Measurements from ENCODE around the gene PRDM16.
"Not testable (repeated sequence)": the region's sequence is repeated elsewhere in the genome, so short reads cannot be mapped to it uniquely, and the experiment has no call there.

Gene PRDM16

DNA sequence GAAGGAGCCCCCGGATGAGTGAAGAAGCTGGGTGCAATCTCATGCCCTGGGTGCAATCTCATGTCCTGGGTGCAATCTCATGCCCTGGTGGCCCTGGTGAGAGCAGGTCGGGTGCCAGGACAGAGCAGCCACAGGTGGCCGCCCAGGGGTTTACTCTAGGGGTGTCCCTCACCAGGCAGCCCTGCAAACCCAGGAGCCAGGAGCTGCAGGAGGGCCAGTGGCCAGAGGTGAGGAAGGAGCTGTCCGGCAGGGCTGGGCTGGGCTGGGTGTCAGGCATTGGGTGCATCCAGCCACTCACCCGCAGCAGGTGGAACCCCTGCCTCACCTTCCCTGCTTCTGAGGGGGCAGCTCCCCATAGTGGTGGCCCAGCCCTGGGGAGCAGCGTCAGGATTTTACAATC, 79.2 kb downstream of the PRDM16 start:
- DNase-seq, result no peak

GRCh38 chr1:3149277-3149676, 80.3 kb downstream of the PRDM16 start:
- no peak for DNase-seq

DNA sequence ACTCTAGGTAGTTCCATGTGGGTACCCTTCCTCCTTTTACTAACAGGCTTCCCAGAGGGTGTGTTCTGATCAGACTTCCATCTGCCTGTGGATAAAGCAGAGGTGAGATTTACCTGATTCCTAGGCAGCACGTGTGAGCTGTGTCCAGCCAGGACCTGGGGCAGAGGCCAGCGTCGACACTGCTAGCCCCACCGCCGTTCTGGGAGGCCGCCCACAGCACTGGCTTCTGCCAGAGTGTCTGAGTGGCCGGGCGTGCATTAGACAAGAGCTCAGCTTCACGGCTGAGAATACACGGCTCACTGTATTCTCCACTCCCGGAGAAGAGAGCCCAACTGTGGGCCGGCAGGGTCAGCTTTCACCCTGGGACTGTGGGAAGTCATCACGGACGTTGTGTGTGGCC, 82.5 kb downstream of the PRDM16 start:
- DNase-seq, result no peak

DNA sequence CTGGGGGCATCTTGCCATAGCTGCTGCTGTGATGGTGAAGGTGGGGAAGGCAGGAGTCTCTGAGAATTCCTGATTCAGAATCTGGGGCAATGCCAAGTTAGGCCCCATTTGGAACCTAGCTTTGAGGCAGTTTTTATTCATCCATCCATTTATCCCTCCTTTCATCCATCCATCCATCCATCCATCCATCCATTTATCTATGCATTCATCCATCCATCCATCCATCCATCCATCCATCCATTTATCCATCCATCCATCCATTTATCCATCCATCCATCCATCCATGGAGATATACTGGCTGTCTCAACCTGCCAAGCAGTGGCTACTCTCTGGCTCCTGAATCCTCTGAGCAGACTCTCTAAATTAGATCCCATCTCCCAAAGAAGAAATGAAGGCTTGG, 83.1 kb downstream of the PRDM16 start:
- DNase-seq, result no peak

DNA sequence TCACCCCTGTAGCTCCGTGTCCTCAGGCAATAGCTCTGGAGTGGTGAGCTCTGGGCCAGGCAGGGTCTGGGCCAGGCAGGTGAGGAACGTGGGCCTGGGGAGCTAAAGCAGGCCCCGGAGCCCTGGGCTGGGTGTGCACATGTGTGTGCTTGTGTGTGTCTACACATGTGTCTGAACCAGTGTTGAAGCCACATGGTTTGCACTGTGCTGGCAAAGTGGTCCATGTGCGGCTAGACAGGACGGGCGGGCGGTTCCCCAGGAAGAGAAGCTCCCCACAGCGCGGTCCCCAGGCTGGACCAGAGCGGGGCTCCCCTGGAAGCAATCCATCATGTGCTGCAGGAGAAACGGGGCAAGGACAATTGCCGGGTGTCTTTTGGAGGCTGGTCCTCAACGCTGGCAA, 84.2 kb downstream of the PRDM16 start:
- DNase-seq, result no peak

DNA sequence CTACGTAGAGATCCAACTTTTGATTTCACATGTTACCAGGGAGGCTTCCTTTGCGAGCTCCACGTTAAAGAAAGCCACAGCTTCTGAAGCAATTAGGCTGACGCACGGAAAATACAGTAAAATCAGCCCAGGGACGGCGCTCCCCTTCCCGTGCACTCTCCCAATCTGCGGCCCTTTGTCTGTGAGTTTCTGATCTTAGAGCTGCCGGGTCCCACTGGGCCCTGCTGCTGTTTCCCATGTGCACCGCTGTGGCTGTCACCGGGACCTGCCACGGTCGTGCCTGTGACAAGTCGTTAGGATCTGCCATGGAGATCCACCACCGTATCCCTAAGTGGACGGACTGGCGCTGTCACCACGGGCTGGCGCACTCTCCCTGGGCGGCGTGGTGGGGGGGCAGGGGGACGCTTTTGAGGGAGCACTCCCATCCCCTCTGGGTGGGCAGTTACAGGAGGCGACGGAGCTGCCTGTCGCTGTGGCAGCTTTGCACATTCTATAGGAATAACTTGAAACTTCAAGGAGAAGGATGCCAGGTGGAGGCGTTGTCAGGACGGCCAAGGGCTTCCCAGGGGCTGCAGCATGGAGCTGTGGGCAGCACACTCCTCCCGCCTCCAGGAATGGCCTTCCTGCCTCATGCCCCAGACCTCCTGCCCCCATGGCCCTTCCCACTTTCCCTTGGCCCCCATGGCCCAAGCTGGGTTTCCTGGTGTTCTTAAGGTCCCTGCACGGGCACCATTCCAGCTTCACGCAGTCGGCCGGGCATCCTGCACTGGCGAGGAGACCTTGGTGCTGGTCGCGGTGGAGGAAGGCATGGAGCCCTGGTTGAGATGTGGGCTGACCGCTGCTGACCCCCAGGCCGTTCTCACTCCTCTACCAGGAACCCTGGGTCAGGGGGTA, 85.1 kb downstream of the PRDM16 start:
- DNase-seq, result no peak

DNA sequence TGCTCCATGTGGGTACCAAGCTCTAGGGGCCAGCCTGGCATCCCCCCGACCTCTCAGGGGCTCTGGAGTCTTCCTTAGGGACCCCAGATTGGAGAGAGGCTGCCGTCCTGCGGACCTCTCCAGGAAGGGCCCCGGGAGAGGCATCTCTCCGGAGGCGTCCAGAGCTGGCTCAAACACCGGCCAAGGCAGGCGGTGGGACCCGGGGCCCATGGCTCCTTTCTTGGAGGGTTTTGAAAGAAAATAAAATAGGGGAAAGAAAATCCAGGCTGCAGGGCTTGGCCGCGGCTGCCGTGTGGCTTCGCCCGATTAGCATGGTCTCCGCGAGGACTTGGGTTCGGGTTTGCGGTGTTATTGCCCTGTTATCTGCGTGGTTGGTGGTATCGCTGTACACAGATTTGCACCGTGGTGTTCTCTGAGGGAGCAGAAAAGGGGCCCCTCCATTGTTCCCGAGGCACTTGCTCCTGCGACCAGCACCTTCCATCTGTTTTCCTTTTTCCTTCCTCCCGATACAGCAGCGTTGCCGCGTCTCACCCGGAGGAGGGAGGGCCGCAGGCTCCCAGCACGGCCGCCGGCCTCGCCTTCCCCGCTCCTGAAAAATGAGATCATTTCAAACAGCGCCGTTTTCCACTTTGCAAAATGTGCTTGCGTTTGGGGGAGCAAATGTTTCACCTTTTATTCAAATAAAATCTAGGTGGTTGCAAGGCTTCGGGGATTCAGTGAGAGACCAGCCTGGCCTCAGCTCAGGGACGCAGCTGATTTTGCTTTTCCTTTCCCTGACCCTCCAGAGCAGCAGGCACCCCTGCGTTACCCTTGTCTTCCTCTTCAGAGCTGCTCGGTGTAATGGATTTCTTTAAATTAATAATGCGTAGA, 86.3 kb downstream of the PRDM16 start:
- DNase-seq, result no peak

DNA sequence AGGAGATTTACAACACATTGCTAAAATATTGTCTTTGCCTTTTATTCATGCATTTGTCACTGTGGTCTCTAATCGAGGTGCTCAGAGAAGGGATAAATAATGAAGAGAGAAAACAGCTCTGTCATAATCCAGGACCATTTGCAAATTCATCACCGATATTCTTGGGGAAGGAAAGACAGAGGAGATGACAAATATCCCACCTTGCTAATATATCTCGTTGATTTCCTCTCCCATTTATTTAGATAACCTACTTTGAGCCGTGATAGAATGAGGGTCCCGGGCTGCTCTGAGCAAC, 86.9 kb downstream of the PRDM16 start:
- DNase-seq, result no peak

DNA sequence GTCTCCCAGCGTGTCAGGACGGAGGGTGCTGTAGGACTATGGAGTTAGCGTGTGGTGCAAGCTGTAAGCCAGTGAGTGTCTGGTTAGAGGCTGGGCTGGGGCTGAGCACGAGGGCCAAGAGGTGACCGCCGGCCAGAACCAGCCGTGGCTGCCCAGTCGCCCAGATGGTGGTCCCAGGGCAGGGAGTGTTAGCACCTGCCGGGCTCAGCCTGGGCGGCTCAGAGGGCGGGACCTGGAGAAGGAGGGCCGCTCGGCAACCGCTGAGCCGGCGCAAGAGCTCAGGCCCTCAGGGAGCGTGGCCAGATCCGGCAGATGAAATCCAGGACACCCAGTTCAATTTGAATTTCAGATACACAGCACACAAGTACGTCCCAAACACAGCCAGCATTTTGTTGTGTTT, 87.9 kb downstream of the PRDM16 start:
- DNase-seq, result no peak

DNA sequence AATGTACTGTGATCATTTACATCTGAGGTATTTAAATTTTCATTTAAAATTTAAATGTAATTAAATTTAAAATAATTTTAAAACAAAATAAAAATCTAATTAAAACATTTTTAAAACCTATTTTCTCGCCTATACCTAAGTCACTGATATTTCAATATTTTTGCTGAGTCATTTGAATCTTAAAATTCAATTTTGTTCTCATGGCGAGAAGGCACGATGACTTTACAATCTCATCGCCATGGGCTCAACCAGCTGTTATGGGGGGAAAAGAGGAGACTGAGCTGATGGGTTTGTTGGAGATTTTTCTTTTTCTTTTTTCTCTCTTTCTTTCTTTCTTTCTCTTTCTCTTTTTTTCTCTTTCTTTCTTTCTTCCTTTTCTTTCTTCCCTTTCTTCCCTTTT, 89.3 kb downstream of the PRDM16 start:
- no peak for DNase-seq

GRCh38 chr1:3159121-3159520, 90.1 kb downstream of the PRDM16 start:
- DNase-seq, result no peak

GRCh38 chr1:3159996-3160395, 91.0 kb downstream of the PRDM16 start:
- DNase-seq, result no peak

DNA sequence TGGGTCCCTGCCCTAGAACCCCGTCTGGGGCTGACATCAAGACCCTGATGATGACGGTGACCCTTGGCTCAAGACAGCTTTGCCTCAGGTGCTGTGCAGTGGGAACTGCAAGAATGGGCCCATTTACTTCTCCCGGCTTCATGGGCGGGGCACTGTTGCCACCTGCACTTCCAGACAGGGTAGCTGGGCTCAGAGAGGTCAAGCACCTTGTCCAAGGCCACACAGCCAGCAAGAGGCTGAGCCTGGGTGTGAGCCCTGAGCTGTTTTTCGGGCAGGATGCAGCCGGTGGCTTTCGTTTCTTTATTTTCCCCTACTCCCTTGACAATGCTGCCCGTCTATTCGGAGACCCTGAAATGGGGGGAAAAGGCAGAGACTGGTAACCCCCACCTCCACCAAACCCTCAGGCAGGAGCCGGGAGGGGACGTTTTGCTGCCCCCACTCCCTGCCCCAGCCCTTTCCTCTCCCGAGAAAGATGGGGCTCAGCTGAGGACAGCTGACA, 91.7 kb downstream of the PRDM16 start:
- DNase-seq, result no peak

DNA sequence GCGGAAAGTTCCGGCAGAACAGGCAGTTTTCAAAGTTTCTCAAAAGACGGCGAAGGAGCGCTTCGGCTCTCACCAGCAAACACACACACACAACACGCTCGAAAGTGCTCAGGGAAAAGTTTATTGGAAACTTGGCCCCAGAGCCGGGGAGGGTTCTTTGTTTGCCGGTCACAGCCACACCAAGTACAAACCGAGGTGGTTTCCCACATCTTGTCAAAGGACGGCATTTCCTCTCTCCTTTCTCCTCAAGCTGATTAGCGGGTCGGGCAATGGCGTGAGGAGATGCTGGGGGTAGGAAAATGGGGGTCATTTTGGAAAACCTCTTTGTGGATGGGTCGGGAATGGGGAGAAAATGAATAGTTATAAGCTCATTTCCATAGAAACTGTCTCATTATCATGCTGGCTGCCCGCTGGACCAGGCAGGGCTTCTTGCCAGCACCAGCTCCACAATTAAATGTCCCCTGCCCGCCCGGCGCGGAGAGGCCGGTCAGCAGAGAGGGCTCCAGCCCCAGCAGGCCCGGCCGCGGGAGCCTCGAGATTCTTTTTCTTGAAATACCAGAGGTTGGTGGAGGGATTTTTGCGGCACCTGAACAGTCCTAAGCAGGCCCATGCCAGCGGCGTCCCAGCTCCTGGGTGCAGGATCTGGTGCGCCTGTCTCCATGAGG, 92.3 kb downstream of the PRDM16 start:
- DNase-seq, result no peak

- no peak for DNase-seq
Observed at GRCh38 chr1:3162322-3162882, 93.4 kb downstream of the PRDM16 start.

GRCh38 chr1:3163356-3163755, 94.4 kb downstream of the PRDM16 start:
- no peak for DNase-seq

DNA sequence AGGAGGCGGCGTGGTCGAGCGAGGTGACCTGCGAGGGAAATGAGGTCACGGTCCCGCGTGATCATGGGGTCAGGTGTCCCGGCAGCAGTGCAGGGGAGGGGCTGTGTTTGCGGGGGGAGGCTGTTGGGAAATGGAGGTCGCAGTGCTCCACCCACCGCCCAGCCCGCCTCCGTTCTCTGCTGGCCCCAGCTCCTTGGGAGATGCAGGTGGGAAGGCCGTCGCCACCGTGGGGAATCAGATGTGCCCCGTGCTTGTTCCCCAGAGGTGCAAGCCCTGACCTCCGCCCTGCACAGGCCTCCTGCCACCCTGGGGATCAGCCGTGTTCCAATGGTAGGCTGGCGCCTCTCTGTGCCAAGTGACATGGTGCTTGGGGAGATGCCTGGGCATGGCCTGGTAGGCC, 95.7 kb downstream of the PRDM16 start:
- DNase-seq, result no peak

GRCh38 chr1:3165189-3165588, 96.2 kb downstream of the PRDM16 start:
- DNase-seq, result not testable (repeated sequence)

- no peak for DNase-seq
Observed at GRCh38 chr1:3166206-3166918, 97.4 kb downstream of the PRDM16 start.

- no peak for DNase-seq
Observed at GRCh38 chr1:3167255-3167654, 98.3 kb downstream of the PRDM16 start.

DNA sequence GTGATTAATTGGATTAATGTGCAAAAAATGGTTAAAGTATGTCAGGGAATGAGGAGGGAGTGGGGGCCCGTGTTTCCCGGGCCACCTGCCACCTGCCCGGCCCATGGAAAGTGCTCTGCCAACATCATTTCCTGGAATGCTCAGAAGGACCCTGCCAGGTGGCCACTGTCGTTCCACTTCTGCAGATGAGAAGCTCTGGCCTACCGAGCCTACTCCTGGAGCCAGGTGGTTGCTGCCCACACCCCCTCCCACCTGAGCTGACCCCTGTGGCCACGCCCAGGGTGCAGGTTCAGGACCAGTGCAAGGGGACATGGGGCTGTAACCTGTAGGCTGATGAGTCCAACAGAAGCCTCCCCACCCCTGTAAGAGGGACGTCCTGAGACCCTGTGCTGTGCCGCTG, 99.7 kb downstream of the PRDM16 start:
- no peak for DNase-seq

- DNase-seq, result no peak
Observed at GRCh38 chr1:3169665-3170356, 100.8 kb downstream of the PRDM16 start.

Data from SIG-M5 (cell line).